ENCODE data around the gene CAMK2B.
A peak's percentile ranks its signal among the peaks of the same experiment; 100 is the strongest.

GRCh38 chr7:44196450-44196872 is 128.9 kb downstream of the CAMK2B start:
- TF ChIP-seq, protein P1, sequence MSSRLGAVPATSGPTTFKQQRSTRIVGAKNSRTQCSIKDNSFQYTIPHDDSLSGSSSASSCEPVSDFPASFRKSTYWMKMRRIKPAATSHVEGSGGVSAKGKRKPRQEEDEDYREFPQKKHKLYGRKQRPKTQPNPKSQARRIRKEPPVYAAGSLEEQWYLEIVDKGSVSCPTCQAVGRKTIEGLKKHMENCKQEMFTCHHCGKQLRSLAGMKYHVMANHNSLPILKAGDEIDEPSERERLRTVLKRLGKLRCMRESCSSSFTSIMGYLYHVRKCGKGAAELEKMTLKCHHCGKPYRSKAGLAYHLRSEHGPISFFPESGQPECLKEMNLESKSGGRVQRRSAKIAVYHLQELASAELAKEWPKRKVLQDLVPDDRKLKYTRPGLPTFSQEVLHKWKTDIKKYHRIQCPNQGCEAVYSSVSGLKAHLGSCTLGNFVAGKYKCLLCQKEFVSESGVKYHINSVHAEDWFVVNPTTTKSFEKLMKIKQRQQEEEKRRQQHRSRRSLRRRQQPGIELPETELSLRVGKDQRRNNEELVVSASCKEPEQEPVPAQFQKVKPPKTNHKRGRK (CRISPR knock-in tag; IDR thresholded peaks at IDR 0.05), result no peak
- TF ChIP-seq, protein P2, sequence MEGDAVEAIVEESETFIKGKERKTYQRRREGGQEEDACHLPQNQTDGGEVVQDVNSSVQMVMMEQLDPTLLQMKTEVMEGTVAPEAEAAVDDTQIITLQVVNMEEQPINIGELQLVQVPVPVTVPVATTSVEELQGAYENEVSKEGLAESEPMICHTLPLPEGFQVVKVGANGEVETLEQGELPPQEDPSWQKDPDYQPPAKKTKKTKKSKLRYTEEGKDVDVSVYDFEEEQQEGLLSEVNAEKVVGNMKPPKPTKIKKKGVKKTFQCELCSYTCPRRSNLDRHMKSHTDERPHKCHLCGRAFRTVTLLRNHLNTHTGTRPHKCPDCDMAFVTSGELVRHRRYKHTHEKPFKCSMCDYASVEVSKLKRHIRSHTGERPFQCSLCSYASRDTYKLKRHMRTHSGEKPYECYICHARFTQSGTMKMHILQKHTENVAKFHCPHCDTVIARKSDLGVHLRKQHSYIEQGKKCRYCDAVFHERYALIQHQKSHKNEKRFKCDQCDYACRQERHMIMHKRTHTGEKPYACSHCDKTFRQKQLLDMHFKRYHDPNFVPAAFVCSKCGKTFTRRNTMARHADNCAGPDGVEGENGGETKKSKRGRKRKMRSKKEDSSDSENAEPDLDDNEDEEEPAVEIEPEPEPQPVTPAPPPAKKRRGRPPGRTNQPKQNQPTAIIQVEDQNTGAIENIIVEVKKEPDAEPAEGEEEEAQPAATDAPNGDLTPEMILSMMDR (CRISPR knock-in tag; IDR thresholded peaks at IDR 0.05), result peak; percentile 73
- TF ChIP-seq PRDM15 (CRISPR knock-in tag; IDR thresholded peaks at IDR 0.05) (no peak), ZNF12 (CRISPR knock-in tag; IDR thresholded peaks at IDR 0.05) (no peak), YY1 (IDR thresholded peaks at IDR 0.05; ENCODE audit: insufficient read depth, insufficient replicate concordance, low read depth, low read length) (no peak), MAFG (CRISPR knock-in tag; IDR thresholded peaks at IDR 0.05) (no peak), TAF15 (IDR thresholded peaks at IDR 0.05; ENCODE audit: low read depth, low read length, poor library complexity, severe bottlenecking) (no peak), FOXO1 (CRISPR knock-in tag; IDR thresholded peaks at IDR 0.05) (no peak), ZNF281 (CRISPR knock-in tag; IDR thresholded peaks at IDR 0.05; ENCODE audit: borderline replicate concordance) (no peak), ZNF318 (CRISPR knock-in tag; IDR thresholded peaks at IDR 0.05) (no peak)
- TF ChIP-seq, protein P3, sequence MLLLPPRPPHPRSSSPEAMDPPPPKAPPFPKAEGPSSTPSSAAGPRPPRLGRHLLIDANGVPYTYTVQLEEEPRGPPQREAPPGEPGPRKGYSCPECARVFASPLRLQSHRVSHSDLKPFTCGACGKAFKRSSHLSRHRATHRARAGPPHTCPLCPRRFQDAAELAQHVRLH (CRISPR knock-in tag; IDR thresholded peaks at IDR 0.05; ENCODE audit: borderline replicate concordance, low read depth), result no peak
- TF ChIP-seq, protein P4, sequence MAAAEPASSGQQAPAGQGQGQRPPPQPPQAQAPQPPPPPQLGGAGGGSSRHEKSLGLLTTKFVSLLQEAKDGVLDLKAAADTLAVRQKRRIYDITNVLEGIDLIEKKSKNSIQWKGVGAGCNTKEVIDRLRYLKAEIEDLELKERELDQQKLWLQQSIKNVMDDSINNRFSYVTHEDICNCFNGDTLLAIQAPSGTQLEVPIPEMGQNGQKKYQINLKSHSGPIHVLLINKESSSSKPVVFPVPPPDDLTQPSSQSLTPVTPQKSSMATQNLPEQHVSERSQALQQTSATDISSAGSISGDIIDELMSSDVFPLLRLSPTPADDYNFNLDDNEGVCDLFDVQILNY (CRISPR knock-in tag; conservative IDR thresholded peaks at IDR 0.05), result no peak
